D721Med (cell line): ENCODE data around the gene GAS2.

Source experiments
- DNase-seq: peaks from one replicate; pipeline ENCODE4 v3.0.0; 2011; ENCODE audit warnings: low spot score; ENCODE audit not compliant: insufficient read length
- FAIRE-seq: peaks from 2 replicates; lab custom pipeline; 2011; peaks lifted over from hg19 to GRCh38; lab: Jason Lieb, UNC
- CTCF ChIP-seq: IDR thresholded peaks from 2 replicates; pipeline ENCODE4 v1.5.1; 2012; ENCODE audit warnings: mild to moderate bottlenecking, control low read depth; ENCODE audit not compliant: insufficient read depth; ENCODE audit errors: missing control alignments

The GAS2 gene

GRCh38 chr11:22666325-22666687, at the start of gene GAS2:
Gene GAS2, plus strand, starts transcription at chr11:22666611. Its CDS starts 8,259 bp downstream, at chr11:22674870.
- DNase-seq, result no peak
- FAIRE-seq, result no peak
- no peak for TF ChIP-seq CTCF

GRCh38 chr11:22617868-22618267, 48.5 kb upstream of the GAS2 start:
- TF ChIP-seq CTCF, result no peak
- FAIRE-seq, result no peak

GRCh38 chr11:22624742-22625447, 41.5 kb upstream of the GAS2 start:
- TF ChIP-seq CTCF, result peak; percentile 53
- FAIRE-seq (no peak), DNase-seq (no peak)

More at GRCh38 chr11:22617868-22618267, 48.5 kb upstream of the GAS2 start:
- no peak for DNase-seq

GRCh38 chr11:22625448-22626287, 40.7 kb upstream of the GAS2 start, which contains the start of gene FANCF:
Gene FANCF, minus strand, starts transcription at chr11:22625823. Its CDS starts 13 bp downstream, at chr11:22625810.
- DNase-seq, result peak; percentile 50
- no peak for TF ChIP-seq CTCF
- FAIRE-seq, result peak; percentile 74

- no peak for DNase-seq
- TF ChIP-seq CTCF, result no peak
- no peak for FAIRE-seq
Measured at GRCh38 chr11:22626573-22627239, 39.7 kb upstream of the GAS2 start.

GRCh38 chr11:22627421-22627820, 39.0 kb upstream of the GAS2 start:
- no peak for DNase-seq
- FAIRE-seq, result no peak
- no peak for TF ChIP-seq CTCF
